ENCODE results near the gene INHBC. TPM values are rescaled to one million over a fixed set of nuclear protein-coding genes. Genes with fewer than 3 reads are reported as not detected.
A peak's percentile ranks its signal among the peaks of the same experiment; 100 is the strongest.

INHBC gene
- total RNA-seq, 1 donor from 2014 or later: not detected

GRCh38 chr12:57452181-57452936 lies 17.8 kb downstream of the INHBC start:
- Histone ChIP-seq H3K36me3 (no peaks in the 10 kb centered on the region), H3K4me1 (peaks cover 18% of the 10 kb centered on the region), H3K9me3 (replicated peaks) (no peaks in the 10 kb centered on the region), H3K27ac (replicated peaks) (peak overlapping the region; percentile 91), H3K4me3 (peak overlapping the region; percentile 45), H3K27me3 (ENCODE audit: low read depth) (no peaks in the 10 kb centered on the region)
- peak; percentile 38 for DNase-seq
- no peak for TF ChIP-seq CTCF (IDR thresholded peaks at IDR 0.05; ENCODE audit: borderline replicate concordance)
- intact Hi-C loops (cut with micrococcal nuclease): no loop called here

GRCh38 chr12:57452937-57453509 lies 18.4 kb downstream of the INHBC start:
- Histone ChIP-seq H3K4me3 (peak overlapping the region; percentile 45), H3K27ac (replicated peaks) (peak overlapping the region; percentile 91)

GRCh38 chr12:57454213-57454565 lies 19.6 kb downstream of the INHBC start:
- Histone ChIP-seq H3K27me3 (ENCODE audit: low read depth) (no peaks in the 10 kb centered on the region), H3K4me1 (peaks cover 27% of the 10 kb centered on the region), H3K36me3 (no peaks in the 10 kb centered on the region), H3K27ac (replicated peaks) (no peak overlapping the region), H3K4me3 (no peak overlapping the region), H3K9me3 (replicated peaks) (no peaks in the 10 kb centered on the region)
- no peak for DNase-seq
- intact Hi-C loops (cut with micrococcal nuclease): no loop called here
- no peak for TF ChIP-seq CTCF (IDR thresholded peaks at IDR 0.05; ENCODE audit: borderline replicate concordance)

More at GRCh38 chr12:57452937-57453509, 18.4 kb downstream of the INHBC start:
- H3K27me3 ChIP-seq (ENCODE audit: low read depth): no peaks in the 10 kb centered on the region
- intact Hi-C loops (cut with micrococcal nuclease): no loop called here
- DNase-seq: peak; percentile 80
- TF ChIP-seq CTCF (IDR thresholded peaks at IDR 0.05; ENCODE audit: borderline replicate concordance): peak; percentile 96
- no peaks in the 10 kb centered on the region for H3K9me3 ChIP-seq (replicated peaks)
- peaks cover 18% of the 10 kb centered on the region for H3K4me1 ChIP-seq
- no peaks in the 10 kb centered on the region for H3K36me3 ChIP-seq

GRCh38 chr12:57454566-57455373 lies 20.2 kb downstream of the INHBC start, which contains the start of gene INHBE:
Gene INHBE (plus strand): TSS chr12:57455307. CDS start chr12:57455537, 230 bp downstream.
- no peak for TF ChIP-seq CTCF (IDR thresholded peaks at IDR 0.05; ENCODE audit: borderline replicate concordance)
- no peak for DNase-seq
- no peak within 1 kb of the TSS for H3K27ac ChIP-seq (replicated peaks)
- H3K36me3 ChIP-seq: no peaks in the 10 kb centered on the region
- no peaks in the 10 kb centered on the region for H3K27me3 ChIP-seq (ENCODE audit: low read depth)
- H3K4me1 ChIP-seq: peaks cover 33% of the 10 kb centered on the region
- intact Hi-C loops (cut with micrococcal nuclease): loop anchor here (5.0 kb wide), 1 partner anchor 152 kb away; no protein-coding TSS in a partner anchor
- H3K9me3 ChIP-seq (replicated peaks): no peaks in the 10 kb centered on the region
- no peak within 1 kb of the TSS for H3K4me3 ChIP-seq

GRCh38 chr12:57455374-57456144 lies 21.0 kb downstream of the INHBC start:
- intact Hi-C loops (cut with micrococcal nuclease): loop anchor here (5.0 kb wide), 1 partner anchor 153 kb away; no protein-coding TSS in a partner anchor
- DNase-seq: no peak
- H3K36me3 ChIP-seq: no peaks in the 10 kb centered on the region
- H3K9me3 ChIP-seq (replicated peaks): no peaks in the 10 kb centered on the region
- no peak for TF ChIP-seq CTCF (IDR thresholded peaks at IDR 0.05; ENCODE audit: borderline replicate concordance)
- peaks cover 41% of the 10 kb centered on the region for H3K4me1 ChIP-seq
- peaks cover 4% of the 10 kb centered on the region for H3K27me3 ChIP-seq (ENCODE audit: low read depth)
- no peak overlapping the region for H3K27ac ChIP-seq (replicated peaks)
- H3K4me3 ChIP-seq: no peak overlapping the region

Data from left ventricle myocardium inferior (tissue), 1 donor.